ENCODE data around the gene LDHA. TPM values are rescaled to one million over a fixed set of nuclear protein-coding genes. Genes with fewer than 3 reads are reported as not detected.
A peak's percentile ranks its signal among the peaks of the same experiment; 100 is the strongest.

Gene LDHA
- 237 and 872 TPM in 2 replicates for total RNA-seq

GRCh38 chr11:18394275-18394927 lies at the start of gene LDHA:
Gene LDHA (plus strand): TSS chr11:18394563. CDS start chr11:18396843, 2,280 bp downstream.

GRCh38 chr11:18455686-18456372 lies 61.5 kb downstream of the LDHA start, which contains the start of gene LDHAL6A:
Gene LDHAL6A (plus strand): TSS chr11:18455856. CDS start chr11:18456681, 825 bp downstream.

Small RNAs within 50 kb of the gene (small RNA-seq; reads per million reads assigned to genes)
- 0.46 reads per million, percentile 15 among the genes with 10 or more reads in this experiment for gene MIR3159 (ENCODE audit: low replicate concordance)

Other genes with a start within 250 kb of the LDHA start
- gene MRGPRX4, start 221.7 kb upstream of the LDHA start, total RNA-seq: not detected in 2 replicates
- gene SAA4, start 157.8 kb upstream of the LDHA start, total RNA-seq: not detected in 2 replicates
- not detected in 2 replicates for gene SAA2, start 145.9 kb upstream of the LDHA start, total RNA-seq
- not detected in 2 replicates for gene SAA1, start 128.3 kb upstream of the LDHA start, total RNA-seq
- 19.9 and 32.4 TPM in 2 replicates for gene HPS5, start 72.4 kb upstream of the LDHA start, total RNA-seq
- gene GTF2H1, start 72.0 kb upstream of the LDHA start, total RNA-seq: 92.2 and 94.3 TPM in 2 replicates
- 0.22 TPM in 1 of 2 replicates, not detected in the other for gene LDHC, start 17.8 kb downstream of the LDHA start, total RNA-seq
- gene LDHAL6A, start 61.3 kb downstream of the LDHA start, total RNA-seq: not detected in 2 replicates
- 103 and 110 TPM in 2 replicates for gene TSG101, start 132.4 kb downstream of the LDHA start, total RNA-seq
- 21.0 and 39.1 TPM in 2 replicates for gene UEVLD, start 194.2 kb downstream of the LDHA start, total RNA-seq
- gene MISFA, start 205.2 kb downstream of the LDHA start, total RNA-seq: 0.29 TPM in 1 of 2 replicates, not detected in the other
- 24.3 and 32.1 TPM in 2 replicates for gene SPTY2D1, start 239.8 kb downstream of the LDHA start, total RNA-seq

Measured in placental pericyte (primary cell).